ENCODE measurements around the gene SRRM3.
"Not testable (repeated sequence)": the region's sequence is repeated elsewhere in the genome, so short reads cannot be mapped to it uniquely, and the experiment has no call there.

Gene SRRM3

GRCh38 chr7:76291351-76292212, 89.9 kb downstream of the SRRM3 start:
- peak; percentile 99 for DNase-seq (ENCODE audit: low read depth, low spot score)

DNA sequence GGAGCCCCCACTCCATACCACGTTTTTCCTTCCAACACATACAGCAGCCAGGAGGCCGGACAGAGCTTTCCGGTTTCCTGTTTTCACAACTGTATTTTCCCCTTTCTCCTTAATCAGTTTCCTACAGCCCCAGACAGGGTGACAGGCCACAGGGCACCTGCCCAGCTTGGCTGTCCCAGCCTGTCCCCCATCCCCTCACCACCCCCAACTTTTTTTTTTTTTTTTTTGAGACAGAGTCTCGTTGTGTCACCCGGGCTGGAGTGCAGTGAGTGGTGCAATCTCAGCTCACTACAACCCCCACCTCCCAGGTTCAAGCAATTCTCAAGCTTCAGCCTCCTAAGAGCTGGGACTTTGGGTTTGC, 90.5 kb downstream of the SRRM3 start:
- DNase-seq (ENCODE audit: low read depth, low spot score) = no peak

GRCh38 chr7:76292911-76293310, 91.2 kb downstream of the SRRM3 start:
- DNase-seq (ENCODE audit: low read depth, low spot score) = not testable (repeated sequence)

DNA sequence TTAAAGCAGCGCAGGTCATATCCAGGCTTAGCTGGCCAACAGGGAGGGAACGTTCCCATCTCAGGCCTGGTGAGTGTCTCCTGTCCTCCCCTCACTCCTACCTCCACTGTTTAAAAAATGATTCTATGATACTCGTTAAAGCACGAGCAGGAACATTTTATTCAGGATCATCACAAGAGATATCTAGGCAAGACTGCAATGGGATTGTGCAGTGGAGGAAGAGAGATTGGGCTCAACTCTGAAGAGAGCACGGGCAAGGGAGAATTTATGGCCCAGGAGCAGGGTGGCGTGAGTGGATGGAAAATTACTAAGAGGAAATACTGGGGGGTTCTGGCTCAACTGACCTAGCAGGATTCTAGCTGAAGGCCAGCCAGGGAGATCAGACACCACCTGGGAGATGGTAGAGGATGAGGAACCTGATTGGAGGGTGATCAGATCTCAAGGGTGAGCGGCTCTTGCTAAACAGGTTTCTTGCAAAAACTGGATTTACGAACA, 91.8 kb downstream of the SRRM3 start:
- DNase-seq (ENCODE audit: low read depth, low spot score) = no peak

GRCh38 chr7:76294344-76295024, 92.8 kb downstream of the SRRM3 start:
- DNase-seq (ENCODE audit: low read depth, low spot score) = peak; percentile 99

DNA sequence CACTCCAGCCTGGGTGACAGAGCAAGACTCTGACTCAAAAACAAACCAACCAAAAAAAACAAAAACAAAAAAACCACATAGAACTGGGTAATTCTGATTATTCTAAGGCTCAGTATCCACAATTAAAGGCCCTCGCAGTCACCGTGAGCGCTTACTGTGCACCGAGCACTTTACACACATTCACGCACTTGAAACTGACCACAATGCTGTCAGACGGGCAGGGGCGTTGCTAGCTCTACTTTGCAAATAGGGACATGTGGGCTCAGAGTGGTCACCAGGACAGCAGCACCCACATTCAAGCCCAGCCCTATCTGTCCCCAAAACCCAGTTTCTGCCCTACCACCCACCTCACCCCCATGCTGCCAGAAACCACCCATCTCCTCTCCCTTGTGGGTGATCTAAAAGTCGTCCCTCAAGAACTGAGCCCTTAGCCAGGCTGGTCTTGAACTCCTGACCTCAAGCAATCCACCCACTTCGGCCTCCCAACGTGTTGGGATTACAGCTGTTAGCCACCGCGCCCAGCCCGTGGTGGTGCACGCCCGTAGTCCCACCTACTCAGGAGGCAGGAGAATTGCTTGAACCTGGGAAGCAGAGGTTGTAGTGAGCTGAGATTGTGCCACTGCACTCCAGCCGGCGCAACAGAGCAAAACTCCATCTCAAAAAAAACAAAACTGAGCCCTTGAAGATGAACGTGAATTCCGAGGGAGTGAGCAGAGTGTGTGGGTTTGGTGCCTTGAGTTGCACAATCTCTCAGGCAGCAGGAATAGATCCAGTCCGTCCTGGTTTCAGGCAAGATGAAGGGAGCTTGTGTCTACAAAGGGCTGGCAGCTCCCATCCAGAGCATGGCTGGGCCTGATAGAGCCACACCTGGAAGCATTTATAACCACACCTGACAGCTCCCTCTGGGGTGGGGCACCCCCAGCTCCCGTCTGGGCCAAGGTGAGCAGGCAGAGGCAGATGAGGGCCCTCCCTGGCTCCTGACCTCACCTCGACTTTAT, 95.3 kb downstream of the SRRM3 start:
- DNase-seq (ENCODE audit: low read depth, low spot score) = peak; percentile 65

DNA sequence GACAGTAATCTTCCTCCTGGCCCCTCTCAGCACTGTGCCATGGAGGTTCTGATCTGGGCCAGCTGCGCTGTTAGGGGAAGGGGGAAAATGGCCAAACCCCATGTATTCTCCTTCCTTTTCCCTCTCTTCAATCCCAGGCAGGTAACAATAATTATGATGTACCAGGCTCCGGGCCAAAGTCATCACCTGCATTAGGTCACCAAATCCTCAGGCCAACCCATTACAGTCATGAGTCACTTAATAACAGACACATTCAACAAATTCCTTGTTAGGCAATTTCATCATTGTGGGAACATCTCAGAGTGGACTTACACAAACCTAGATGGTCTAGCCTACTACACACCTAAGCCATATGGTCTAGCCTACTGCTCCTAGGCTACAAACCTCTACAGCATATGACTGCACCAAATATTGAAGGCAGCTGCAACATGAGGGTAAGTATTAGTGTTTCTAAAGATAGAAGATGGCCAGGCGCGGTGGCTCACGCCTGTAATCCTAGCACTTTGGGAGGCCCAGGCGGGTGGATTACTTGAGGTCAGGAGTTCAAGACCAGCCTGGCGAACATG, 98.6 kb downstream of the SRRM3 start:
- DNase-seq (ENCODE audit: low read depth, low spot score) = peak; percentile 60

DNA sequence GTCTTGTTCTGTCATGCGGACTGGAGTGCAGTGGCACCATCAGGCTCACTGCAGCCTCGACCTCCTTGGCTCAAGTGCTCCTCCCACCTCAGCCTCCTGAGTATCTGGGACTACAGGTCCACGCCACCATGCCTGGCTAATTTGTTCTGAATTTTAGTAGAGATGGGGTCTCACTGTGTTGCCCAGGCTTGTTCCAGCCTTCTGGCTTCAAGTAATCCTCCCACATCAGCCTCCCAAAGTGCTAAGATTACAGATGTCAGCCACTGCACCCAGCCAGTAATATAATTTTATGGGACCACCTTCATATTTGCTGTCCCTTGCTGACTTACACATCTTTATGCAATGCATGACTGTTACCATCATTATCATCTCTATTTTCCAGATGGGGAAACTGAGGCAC, 99.3 kb downstream of the SRRM3 start:
- DNase-seq (ENCODE audit: low read depth, low spot score) = no peak

GRCh38 chr7:76302347-76303201, 100.9 kb downstream of the SRRM3 start, which contains the start of gene HSPB1:
HSPB1 (plus strand) TSS chr7:76302673; CDS start chr7:76302713, 40 bp downstream.
- peak; percentile 95 for DNase-seq (ENCODE audit: low read depth, low spot score)

- peak; percentile 96 for DNase-seq (ENCODE audit: low read depth, low spot score)
Measured at GRCh38 chr7:76303202-76304147, 101.8 kb downstream of the SRRM3 start.

DNA sequence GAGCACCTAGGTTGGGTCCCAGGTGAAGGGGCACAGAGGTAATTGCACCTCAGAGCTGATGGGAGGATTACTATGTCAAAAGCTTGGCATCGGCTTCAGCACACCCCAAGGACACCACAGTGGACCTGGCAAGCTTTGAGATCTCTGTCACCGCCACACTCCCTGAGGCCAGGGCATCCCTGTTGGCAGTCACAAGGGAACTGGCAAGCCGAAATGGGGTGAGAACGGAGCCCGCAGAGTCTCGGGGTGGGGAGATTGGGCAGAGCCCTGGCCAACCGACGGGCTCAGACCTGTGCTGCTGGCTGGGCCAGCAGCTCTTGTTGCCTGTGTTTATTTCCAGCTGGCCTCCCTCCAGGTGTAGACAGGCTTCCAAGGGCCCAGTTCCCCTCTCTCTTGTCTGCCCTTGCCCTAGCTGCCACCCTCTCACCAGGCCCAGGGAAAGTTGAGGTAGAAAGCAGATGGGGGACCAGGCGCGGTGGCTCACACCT, 103.2 kb downstream of the SRRM3 start:
- no peak for DNase-seq (ENCODE audit: low read depth, low spot score)

- not testable (repeated sequence) for DNase-seq (ENCODE audit: low read depth, low spot score)
Measured at GRCh38 chr7:76308874-76309273, 107.2 kb downstream of the SRRM3 start.

DNA sequence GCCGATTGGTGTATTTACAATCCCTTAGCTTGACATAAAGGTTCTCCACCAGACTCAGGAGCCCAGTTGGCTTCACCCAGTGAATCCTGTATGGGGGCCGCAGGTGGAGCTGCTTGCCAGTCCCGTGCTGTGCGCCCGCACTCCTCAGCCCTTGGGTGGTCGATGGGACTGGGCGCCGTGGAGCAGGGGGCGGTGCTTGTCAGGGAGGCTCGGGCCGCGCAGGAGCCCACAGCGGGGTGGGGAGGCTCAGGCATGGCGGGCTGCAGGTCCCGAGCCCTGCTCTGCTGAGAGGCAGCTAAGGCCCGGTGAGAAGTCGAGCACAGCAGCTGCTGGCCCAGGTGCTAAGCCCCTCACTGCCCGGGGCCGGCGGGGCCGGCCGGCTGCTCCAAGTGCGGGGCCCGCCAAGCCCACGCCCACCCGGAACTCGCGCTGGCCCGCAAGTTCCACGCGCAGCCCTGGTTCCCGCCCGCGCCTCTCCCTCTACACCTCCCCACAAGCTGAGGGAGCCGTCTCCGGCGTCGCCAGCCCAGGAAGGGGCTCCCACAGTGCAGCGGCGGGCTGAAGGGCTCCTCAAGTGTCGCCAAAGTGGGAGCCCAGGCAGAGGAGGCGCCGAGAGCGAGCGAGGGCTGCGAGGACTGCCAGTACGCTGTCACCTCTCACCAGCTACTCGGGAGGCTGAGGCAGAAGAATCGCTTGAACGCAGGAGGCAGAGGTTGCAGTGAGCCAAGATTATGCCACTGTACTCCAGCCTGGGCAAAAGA, 107.8 kb downstream of the SRRM3 start:
- not testable (repeated sequence) for DNase-seq (ENCODE audit: low read depth, low spot score)

DNA sequence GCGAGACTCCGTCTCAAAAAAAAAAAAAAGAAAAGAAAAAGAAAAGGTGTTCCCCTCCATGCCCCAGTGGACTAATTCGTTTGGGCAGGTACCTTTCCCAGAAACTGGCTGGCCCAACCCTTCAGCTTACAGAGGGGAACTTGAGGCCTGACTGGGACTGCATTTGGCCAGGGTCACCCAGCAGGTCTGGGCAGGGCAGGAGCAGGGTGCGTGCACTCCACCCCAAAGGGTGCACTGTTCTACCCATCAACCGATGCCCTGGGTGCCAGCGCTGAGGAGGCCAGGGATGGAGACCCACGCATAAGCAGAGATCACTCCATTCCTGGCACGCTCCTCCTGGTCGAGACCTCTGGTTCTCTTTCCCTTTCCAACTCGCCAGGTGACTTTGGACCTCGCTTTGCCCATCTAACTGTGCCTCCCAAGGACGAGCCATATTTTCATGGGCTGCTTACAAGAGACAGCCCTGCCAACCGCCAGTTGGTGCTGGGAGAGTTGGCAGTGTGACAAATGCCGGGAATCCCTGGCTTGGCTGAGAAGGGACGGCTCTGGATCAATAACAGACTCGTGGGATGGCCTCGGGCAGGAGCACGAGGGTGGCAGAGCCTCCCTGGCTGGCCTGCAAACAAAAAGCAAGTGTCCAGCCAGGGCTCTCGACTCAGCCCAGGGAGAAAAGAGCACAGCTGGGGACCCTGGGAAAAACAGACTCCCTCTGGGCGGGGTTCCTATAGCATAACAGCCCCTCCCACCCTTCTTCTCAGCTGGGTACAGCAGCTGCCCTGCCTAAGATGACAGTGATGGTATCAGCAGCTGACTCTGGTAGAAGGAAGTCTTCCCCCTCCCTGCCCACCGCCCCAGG, 108.6 kb downstream of the SRRM3 start:
- DNase-seq (ENCODE audit: low read depth, low spot score) = no peak

GRCh38 chr7:76311838-76312237, 110.1 kb downstream of the SRRM3 start:
- DNase-seq (ENCODE audit: low read depth, low spot score) = not testable (repeated sequence)

GRCh38 chr7:76314042-76314721, 112.5 kb downstream of the SRRM3 start:
- peak; percentile 97 for DNase-seq (ENCODE audit: low read depth, low spot score)

DNA sequence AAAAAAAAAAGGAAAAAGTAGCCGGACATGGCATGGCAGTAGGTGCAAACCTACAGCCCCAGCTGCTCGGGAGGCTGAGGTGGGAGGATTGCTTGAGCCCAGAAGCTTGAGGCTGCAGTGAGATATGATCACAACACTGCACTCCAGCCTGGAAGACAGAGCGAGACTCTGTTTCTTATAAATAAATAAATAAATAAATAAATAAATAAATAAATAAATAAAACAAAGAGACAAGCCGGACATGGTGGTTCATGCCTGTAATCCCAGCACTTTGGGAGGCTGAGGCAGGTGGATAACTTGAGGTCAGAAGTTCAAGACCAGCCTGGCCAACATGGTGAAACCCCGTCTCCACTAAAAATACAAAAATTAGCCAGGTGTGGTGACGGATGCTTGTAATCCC, 113.0 kb downstream of the SRRM3 start:
- DNase-seq (ENCODE audit: low read depth, low spot score) = not testable (repeated sequence)
